ENCODE results near the gene CLK1. TPM values are rescaled to one million over a fixed set of nuclear protein-coding genes. Genes with fewer than 3 reads are reported as not detected.
A peak's percentile ranks its signal among the peaks of the same experiment; 100 is the strongest.
"Not testable (repeated sequence)": the region's sequence is repeated elsewhere in the genome, so short reads cannot be mapped to it uniquely, and the experiment has no call there.

CLK1 gene
- polyA plus RNA-seq, 2 of the 4 experiments (the other 2 are of a cell fraction) = 35.5 to 88.3 TPM

GRCh38 chr2:200820573-200821234 is 43.8 kb downstream of the CLK1 start:
- DNase-seq (ENCODE audit: low read depth in 1 of 2, low spot score in 1 of 2) (no peak), ATAC-seq (peak in 1 of 2 experiments; percentile 21; a peak in 3 of 6 replicates), FAIRE-seq (no peak)
- peaks cover under 1% of the 10 kb centered on the region; the same call in 1 of the 3 replicates for H3K4me1 ChIP-seq
- 90% methylated on average over 5 of the region's 5 CpGs for WGBS (ENCODE audit: missing lambda C conversion rate)
- ChIA-PET CTCF (interaction anchor here (0.6 to 2.4 kb wide), 5 partner anchors 25 to 671 kb away, joined by 3 to 11 read pairs (median 3); no protein-coding TSS in a partner anchor), POLR2A (interaction anchor here (0.9 kb wide), 1 partner anchor 9 kb away, joined by 3 read pairs; the partner anchor contains the start of gene BZW1)
- H3K27ac ChIP-seq = no peak overlapping the region
- no peak overlapping the region for H3K4me2 ChIP-seq
- TF ChIP-seq FOSB (CRISPR knock-in tag; IDR thresholded peaks at IDR 0.05) = 0 out of 2 replicates have a peak, but pooled peaks have one; percentile 38
- peak; percentile 88; the same call in 1 of the 2 replicates for TF ChIP-seq POLR2AphosphoS2 (conservative IDR thresholded peaks at IDR 0.05; ENCODE audit: low read length)
- TF ChIP-seq SMC3 (IDR thresholded peaks at IDR 0.05) = no peak
- H3K4me3 ChIP-seq = no peak overlapping the region
- no peaks in the 10 kb centered on the region for H3K9me3 ChIP-seq

- not testable (repeated sequence) for H3K27ac ChIP-seq; H3K9me3 ChIP-seq; H3K4me2 ChIP-seq; ATAC-seq; FAIRE-seq; H3K4me3 ChIP-seq; DNase-seq (ENCODE audit: low read depth in 1 of 2, low spot score in 1 of 2)
- WGBS (ENCODE audit: missing lambda C conversion rate) = 82% methylated on average over 3 of the region's 3 CpGs
- ChIA-PET POLR2A (interaction anchor here (1.1 kb wide), 1 partner anchor 71 kb away, joined by 3 read pairs; no protein-coding TSS in a partner anchor), CTCF (interaction anchor here (1.2 to 2.0 kb wide), 5 partner anchors 23 to 116 kb away, joined by 3 to 6 read pairs (median 4); partner anchors contain the start of gene CLK1)
- peaks cover 21% of the 10 kb centered on the region for H3K4me1 ChIP-seq
Measured at GRCh38 chr2:200818732-200819131, 45.7 kb downstream of the CLK1 start.

GRCh38 chr2:200814917-200815316 is 49.5 kb downstream of the CLK1 start:
- FAIRE-seq (no peak), DNase-seq (ENCODE audit: low read depth in 1 of 2, low spot score in 1 of 2) (no peak), ATAC-seq (no peak)
- TF ChIP-seq CEBPB (IDR thresholded peaks at IDR 0.05) = peak; percentile 49 to 58; a peak in 2 of 4 replicates
- no peak for TF ChIP-seq GATA3 (IDR thresholded peaks at IDR 0.05; ENCODE audit: borderline replicate concordance)
- Histone ChIP-seq H3K4me1 (peaks cover 36% of the 10 kb centered on the region), H3K4me3 (no peak overlapping the region), H3K27ac (no peak overlapping the region), H3K4me2 (peak overlapping the region; percentile 95), H3K9me3 (no peaks in the 10 kb centered on the region)
- 91% methylated on average over 1 of the region's 1 CpG for WGBS (ENCODE audit: missing lambda C conversion rate)
- POLR2A ChIA-PET = interaction anchor here (2.9 kb wide), 1 partner anchor 49 kb away, joined by 9 read pairs; the partner anchor contains the start of gene CLK1
- CTCF ChIA-PET = interaction anchor here (1.1 to 2.0 kb wide), 3 partner anchors 24 to 102 kb away, joined by 3 to 10 read pairs (median 4); no protein-coding TSS in a partner anchor

DNA sequence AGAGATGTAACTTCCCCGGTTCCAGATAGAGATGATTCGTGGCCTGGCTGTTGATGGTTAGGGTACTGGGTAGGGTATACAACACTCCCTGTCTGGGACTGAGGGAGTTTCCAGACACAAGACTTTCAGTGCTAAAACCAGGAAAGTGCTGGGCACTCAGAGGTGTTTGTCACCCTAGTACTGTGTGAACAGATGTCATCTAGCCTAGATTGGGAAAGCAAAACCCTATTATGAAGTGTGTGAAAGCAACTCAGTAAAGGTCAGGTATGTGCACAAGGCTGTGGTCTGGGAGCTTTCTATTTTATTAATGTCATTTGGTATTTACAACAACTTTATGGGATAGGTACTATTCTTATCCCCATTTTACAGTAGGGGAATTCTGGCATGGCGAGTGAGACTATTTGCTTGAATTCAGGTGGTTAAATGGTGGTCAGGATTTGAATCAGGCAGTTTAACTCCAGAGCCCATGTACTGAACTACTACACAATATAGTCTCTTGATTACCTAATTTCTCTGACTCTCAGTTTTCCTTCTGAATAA is 50.1 kb downstream of the CLK1 start:
- ChIA-PET POLR2A (interaction anchor here (1.0 kb wide), 1 partner anchor 66 kb away, joined by 3 read pairs; no protein-coding TSS in a partner anchor), CTCF (interaction anchor here (0.6 to 2.0 kb wide), 4 partner anchors 24 to 111 kb away, joined by 3 to 10 read pairs (median 4); no protein-coding TSS in a partner anchor)
- ATAC-seq = no peak
- 58% methylated on average over 3 of the region's 3 CpGs for WGBS (ENCODE audit: missing lambda C conversion rate)
- no peak for DNase-seq (ENCODE audit: low read depth in 1 of 2, low spot score in 1 of 2)
- no peaks in the 10 kb centered on the region for H3K9me3 ChIP-seq
- H3K4me3 ChIP-seq = no peak overlapping the region
- TF ChIP-seq ELK1 (IDR thresholded peaks at IDR 0.05; ENCODE audit: low read depth, low read length) = no peak
- TF ChIP-seq NR3C1 (IDR thresholded peaks at IDR 0.05) = no peak
- TF ChIP-seq, protein P1, sequence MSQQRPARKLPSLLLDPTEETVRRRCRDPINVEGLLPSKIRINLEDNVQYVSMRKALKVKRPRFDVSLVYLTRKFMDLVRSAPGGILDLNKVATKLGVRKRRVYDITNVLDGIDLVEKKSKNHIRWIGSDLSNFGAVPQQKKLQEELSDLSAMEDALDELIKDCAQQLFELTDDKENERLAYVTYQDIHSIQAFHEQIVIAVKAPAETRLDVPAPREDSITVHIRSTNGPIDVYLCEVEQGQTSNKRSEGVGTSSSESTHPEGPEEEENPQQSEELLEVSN (IDR thresholded peaks at IDR 0.05; ENCODE audit: borderline replicate concordance, low read depth) = no peak
- TF ChIP-seq, protein P2, sequence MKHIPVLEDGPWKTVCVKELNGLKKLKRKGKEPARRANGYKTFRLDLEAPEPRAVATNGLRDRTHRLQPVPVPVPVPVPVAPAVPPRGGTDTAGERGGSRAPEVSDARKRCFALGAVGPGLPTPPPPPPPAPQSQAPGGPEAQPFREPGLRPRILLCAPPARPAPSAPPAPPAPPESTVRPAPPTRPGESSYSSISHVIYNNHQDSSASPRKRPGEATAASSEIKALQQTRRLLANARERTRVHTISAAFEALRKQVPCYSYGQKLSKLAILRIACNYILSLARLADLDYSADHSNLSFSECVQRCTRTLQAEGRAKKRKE (CRISPR knock-in tag; IDR thresholded peaks at IDR 0.05; ENCODE audit: low read depth) = no peak
- H3K4me2 ChIP-seq = peak overlapping the region; percentile 95
- peak overlapping the region in 1 of 2 experiments; percentile 5; a peak in 1 of 6 replicates for H3K27ac ChIP-seq
- H3K4me1 ChIP-seq = peaks cover 41% of the 10 kb centered on the region
- no peak for FAIRE-seq
